ENCODE results near the gene DNAH10.
"Not testable (repeated sequence)": the region's sequence is repeated elsewhere in the genome, so short reads cannot be mapped to it uniquely, and the experiment has no call there.

Gene DNAH10

GRCh38 chr12:123772074-123772473 is 10.0 kb downstream of the DNAH10 start:
- no peak for TF ChIP-seq ZFX (IDR thresholded peaks at IDR 0.05)
- TF ChIP-seq, protein P1, sequence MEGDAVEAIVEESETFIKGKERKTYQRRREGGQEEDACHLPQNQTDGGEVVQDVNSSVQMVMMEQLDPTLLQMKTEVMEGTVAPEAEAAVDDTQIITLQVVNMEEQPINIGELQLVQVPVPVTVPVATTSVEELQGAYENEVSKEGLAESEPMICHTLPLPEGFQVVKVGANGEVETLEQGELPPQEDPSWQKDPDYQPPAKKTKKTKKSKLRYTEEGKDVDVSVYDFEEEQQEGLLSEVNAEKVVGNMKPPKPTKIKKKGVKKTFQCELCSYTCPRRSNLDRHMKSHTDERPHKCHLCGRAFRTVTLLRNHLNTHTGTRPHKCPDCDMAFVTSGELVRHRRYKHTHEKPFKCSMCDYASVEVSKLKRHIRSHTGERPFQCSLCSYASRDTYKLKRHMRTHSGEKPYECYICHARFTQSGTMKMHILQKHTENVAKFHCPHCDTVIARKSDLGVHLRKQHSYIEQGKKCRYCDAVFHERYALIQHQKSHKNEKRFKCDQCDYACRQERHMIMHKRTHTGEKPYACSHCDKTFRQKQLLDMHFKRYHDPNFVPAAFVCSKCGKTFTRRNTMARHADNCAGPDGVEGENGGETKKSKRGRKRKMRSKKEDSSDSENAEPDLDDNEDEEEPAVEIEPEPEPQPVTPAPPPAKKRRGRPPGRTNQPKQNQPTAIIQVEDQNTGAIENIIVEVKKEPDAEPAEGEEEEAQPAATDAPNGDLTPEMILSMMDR (conservative IDR thresholded peaks at IDR 0.05), result no peak
- H3K27ac ChIP-seq, result no peak overlapping the region

- TF ChIP-seq ZFX (IDR thresholded peaks at IDR 0.05), result no peak
- TF ChIP-seq, protein P1 (conservative IDR thresholded peaks at IDR 0.05), result no peak
- H3K27ac ChIP-seq, result no peak overlapping the region
Observed at GRCh38 chr12:123773375-123773774, 11.3 kb downstream of the DNAH10 start.

DNA sequence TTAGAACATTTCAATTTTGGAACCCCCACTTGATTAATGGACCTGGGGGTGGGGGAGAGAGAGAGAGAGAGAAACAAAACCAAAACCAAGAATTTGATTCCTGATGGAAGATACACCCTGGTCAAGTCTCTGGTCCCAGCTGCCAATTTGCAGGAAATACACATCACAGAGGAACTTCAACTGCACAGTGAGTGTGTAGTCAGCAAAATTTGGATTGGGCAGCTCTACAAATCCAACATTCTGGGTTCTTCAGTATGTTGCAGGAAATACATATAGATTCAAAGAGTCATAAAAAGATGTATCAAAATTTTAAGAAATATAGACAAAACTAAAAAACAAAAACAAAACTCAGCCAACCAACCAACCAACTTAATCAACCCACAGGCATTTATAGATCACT is 17.4 kb downstream of the DNAH10 start:
- TF ChIP-seq, protein P1 (conservative IDR thresholded peaks at IDR 0.05), result no peak
- no peak for TF ChIP-seq ZFX (IDR thresholded peaks at IDR 0.05)
- H3K27ac ChIP-seq, result no peak overlapping the region

DNA sequence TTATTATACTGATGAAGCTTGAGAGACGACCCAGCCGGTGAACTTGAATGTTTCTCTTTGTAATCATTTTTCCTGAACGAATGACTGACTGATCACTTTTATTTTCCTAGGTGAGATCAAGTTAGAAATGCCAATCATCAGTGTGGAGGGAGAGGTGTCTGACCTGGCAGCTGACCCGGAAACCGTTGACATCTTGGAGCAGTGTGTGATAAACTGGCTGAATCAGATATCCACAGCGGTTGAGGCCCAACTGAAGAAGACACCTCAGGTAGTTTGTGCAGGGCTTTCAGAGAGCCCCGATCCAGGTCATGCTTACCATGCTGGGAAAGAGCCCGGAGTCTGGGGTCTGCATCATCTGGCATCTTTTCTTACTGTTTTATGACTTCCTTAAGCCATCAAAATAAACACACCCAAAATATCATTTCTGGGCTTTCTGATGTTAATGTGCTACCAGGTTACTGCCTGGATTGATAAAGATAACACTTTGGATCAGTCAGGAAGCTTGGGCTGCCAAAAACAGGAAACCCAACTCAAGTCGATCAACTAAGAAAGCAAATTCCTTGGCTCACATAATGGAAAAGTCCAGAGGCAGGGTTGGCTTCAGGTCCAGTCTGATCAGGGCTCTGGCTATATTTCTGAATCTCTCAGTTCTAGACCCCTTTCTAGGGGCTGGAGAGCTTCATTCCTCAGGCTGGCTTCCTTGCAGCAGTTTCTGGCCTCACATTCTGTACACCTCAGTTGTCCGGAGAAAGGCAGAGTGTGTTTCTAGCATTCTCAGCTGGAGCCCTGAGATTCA is 21.1 kb downstream of the DNAH10 start:
- no peak for TF ChIP-seq ZFX (IDR thresholded peaks at IDR 0.05)
- TF ChIP-seq, protein P1 (conservative IDR thresholded peaks at IDR 0.05), result no peak
- no peak overlapping the region for H3K27ac ChIP-seq

- no peak for TF ChIP-seq ZFX (IDR thresholded peaks at IDR 0.05)
- TF ChIP-seq, protein P1 (conservative IDR thresholded peaks at IDR 0.05), result no peak
- no peak overlapping the region for H3K27ac ChIP-seq
Observed at GRCh38 chr12:123787466-123787865, 25.4 kb downstream of the DNAH10 start.

DNA sequence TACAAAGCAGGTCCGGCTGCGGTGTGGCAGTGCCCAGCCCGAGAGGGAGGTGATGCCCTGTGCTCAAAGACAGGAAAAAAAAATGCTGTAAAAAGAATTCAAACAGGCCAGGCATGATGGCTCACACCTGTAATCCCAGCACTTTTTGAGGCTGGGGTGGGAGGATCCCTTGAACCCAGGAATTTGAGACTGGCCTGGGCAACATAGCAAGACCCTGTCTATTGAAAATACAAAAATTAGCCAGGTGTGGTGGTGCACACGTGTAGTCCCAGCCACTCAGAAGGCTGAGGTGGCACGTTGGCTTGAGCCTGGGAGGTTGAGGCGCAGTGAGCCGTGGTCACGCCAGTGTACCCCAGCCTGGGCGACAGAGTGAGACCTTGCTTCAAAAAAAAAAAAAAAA is 26.4 kb downstream of the DNAH10 start:
- no peak for TF ChIP-seq ZFX (IDR thresholded peaks at IDR 0.05)
- TF ChIP-seq, protein P1 (conservative IDR thresholded peaks at IDR 0.05), result no peak
- H3K27ac ChIP-seq, result no peak overlapping the region

DNA sequence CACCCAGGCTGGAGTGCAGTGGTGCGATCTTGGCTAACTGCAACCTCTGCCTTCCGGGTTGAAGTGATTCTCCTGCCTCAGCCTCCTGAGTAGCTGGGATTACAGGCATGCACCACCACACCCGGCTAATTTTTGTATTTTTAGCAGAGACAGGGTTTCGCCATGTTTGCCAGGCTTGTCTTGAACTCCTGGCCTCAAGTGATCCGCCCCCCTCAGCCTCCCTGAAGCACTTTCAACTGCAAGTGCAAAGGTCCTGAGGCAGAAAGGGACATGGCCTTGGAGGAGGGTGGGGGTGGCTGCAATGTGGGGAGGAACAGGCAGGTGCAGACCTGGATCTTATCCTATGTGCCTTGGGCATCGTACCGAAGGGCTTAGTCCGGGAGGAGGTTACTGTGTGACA is 27.3 kb downstream of the DNAH10 start:
- H3K27ac ChIP-seq, result not testable (repeated sequence)

DNA sequence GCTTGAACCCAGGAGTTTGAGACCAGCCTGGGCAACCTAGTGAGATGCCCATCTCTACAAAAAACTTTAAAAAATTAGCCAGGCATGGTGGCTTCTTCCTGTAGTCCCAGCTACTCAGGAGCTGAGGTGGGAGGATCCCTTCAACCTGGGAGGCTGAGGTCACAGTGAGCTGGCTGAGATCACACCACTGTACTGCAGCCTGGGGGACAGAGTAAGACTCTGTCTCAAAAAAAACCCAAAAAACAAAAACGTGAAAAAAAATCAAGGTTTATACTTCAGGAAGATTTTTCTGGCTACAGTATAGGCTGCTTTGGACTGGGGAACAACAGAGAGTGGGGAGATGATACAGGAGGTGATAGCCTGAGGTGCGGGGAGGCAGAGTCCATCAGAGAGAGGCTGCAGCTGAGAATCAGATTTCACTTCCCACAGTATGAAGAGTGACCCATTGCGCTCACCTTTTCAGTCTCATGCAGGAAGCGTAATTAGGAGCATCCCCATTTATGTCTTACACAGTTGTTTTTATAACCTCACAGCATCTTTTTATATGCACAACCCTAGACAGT is 28.9 kb downstream of the DNAH10 start:
- TF ChIP-seq, protein P1 (conservative IDR thresholded peaks at IDR 0.05), result no peak
- no peak for TF ChIP-seq ZFX (IDR thresholded peaks at IDR 0.05)
- no peak overlapping the region for H3K27ac ChIP-seq

Measured in C4-2B (cell line).